Esophagus squamous epithelium (tissue), 4 donors: ENCODE data around the gene PTPN6.

ENCODE experiments used
- CTCF ChIP-seq, 6 experiments: fragments of 450-650 bp in 4 of 6; fragments of 200-600 bp in 2 of 6; sonication (generic) in 2 of 6; IDR thresholded peaks; one replicate each; pipeline ENCODE4 v1.5.1; 2016 to 2019; ENCODE audit warnings: antibody characterized with exemption in 6 of 6, mild to moderate bottlenecking in 4 of 6, moderate library complexity in 4 of 6
- POLR2A ChIP-seq, 4 donors: fragments of 450-650 bp; IDR thresholded peaks; one replicate each; pipeline ENCODE4 v1.6.1; 2017; ENCODE audit warnings: antibody characterized with exemption in 4 of 4, mild to moderate bottlenecking in 4 of 4, moderate library complexity in 3 of 4

- TF ChIP-seq POLR2A (IDR thresholded peaks at IDR 0.05) (no peak), CTCF (IDR thresholded peaks at IDR 0.05) (no peak)
Measured at GRCh38 chr12:6905414-6906040, 45.6 kb upstream of the PTPN6 start.
